Tibial nerve (tissue), 4 donors: ENCODE results near the gene MYBBP1A. TPM values are rescaled to one million over a fixed set of nuclear protein-coding genes. Genes with fewer than 3 reads are reported as not detected.

ENCODE experiments used
- DNase-seq, 2 donors: peaks; one replicate each; pipeline ENCODE4 v3.0.0-alpha.2; 2019; ENCODE audit warnings: low spot score in 2 of 2
- H3K27ac ChIP-seq, 4 donors: fragments of 200-600 bp; sonication (generic) in 3 of 4; one replicate each; pipeline ENCODE4 v1.5.1; 2017 to 2019; ENCODE audit warnings: mild to moderate bottlenecking in 1 of 4
- H3K27me3 ChIP-seq, 2 donors: fragments of 200-600 bp; sonication (generic) in 1 of 2; one replicate each; pipeline versions ENCODE4 v1.5.1 to v1.6.0; 2017 to 2019
- H3K36me3 ChIP-seq, 3 donors: fragments of 200-600 bp; sonication (generic); one replicate each; pipeline ENCODE4 v1.5.1; 2018 to 2019
- H3K4me1 ChIP-seq, 4 donors: fragments of 200-600 bp; sonication (generic) in 3 of 4; one replicate each; pipeline ENCODE4 v1.5.1; 2017 to 2019
- H3K4me3 ChIP-seq, 4 donors: fragments of 200-600 bp; sonication (generic) in 3 of 4; one replicate each; pipeline ENCODE4 v1.5.1; 2017 to 2019; ENCODE audit warnings: mild to moderate bottlenecking in 1 of 4, moderate library complexity in 1 of 4
- H3K9me3 ChIP-seq, 4 donors: fragments of 200-600 bp; sonication (generic) in 3 of 4; one replicate each; pipeline ENCODE4 v1.5.1; 2017 to 2019
- CTCF ChIP-seq, 5 experiments: fragments of 200-600 bp in 3 of 5; fragments of 450-650 bp in 2 of 5; sonication (generic) in 3 of 5; IDR thresholded peaks; one replicate each; pipeline ENCODE4 v1.5.1; 2016 to 2019; ENCODE audit warnings: antibody characterized with exemption in 5 of 5, mild to moderate bottlenecking in 3 of 5, moderate library complexity in 2 of 5
- EP300 ChIP-seq, 2 donors: sonication (generic); formaldehyde crosslinking; IDR thresholded peaks; one replicate each; pipeline ENCODE4 v1.6.1; 2017; ENCODE audit warnings: antibody characterized with exemption in 2 of 2, mild to moderate bottlenecking in 1 of 2
- POLR2A ChIP-seq, 2 donors: fragments of 450-650 bp; IDR thresholded peaks; one replicate each; pipeline ENCODE4 v1.6.1; 2017; ENCODE audit warnings: antibody characterized with exemption in 2 of 2, mild to moderate bottlenecking in 2 of 2, moderate library complexity in 2 of 2
- WGBS, 2 donors: methylation state at CpG; one replicate each; pipeline ENCODE4 v1.1.5; 2018; 5-methylcytosine and 5-hydroxymethylcytosine counted together
- total RNA-seq, 4 donors: library from RNA; depleted of rRNA; stranded (reverse); fragments of >200 nt; gene quantifications; one replicate each; pipeline ENCODE4 v1.1.0, GENCODE V29; 2016

Gene MYBBP1A
- total RNA-seq, 4 donors from 2014 or later, result 53.8 to 119 (median 54.4) TPM

GRCh38 chr17:4529533-4530152 lies 25.5 kb downstream of the MYBBP1A start:
- TF ChIP-seq EP300 (IDR thresholded peaks at IDR 0.05), result no peak
- TF ChIP-seq CTCF (IDR thresholded peaks at IDR 0.05), result no peak
- TF ChIP-seq POLR2A (IDR thresholded peaks at IDR 0.05), result no peak
- Histone ChIP-seq H3K27me3 (no peaks in the 10 kb centered on the region), H3K4me1 (peaks cover 0 to 39% (median 18%) of the 10 kb centered on the region in 4 donors), H3K36me3 (no peaks in the 10 kb centered on the region), H3K27ac (peak overlapping the region in 1 of 4 donors; percentile 88), H3K4me3 (no peak overlapping the region), H3K9me3 (no peaks in the 10 kb centered on the region)
- no peak for DNase-seq
- 71 to 75% methylated on average over 12 to 13 of the region's 13 CpGs for WGBS, 2 donors

DNA sequence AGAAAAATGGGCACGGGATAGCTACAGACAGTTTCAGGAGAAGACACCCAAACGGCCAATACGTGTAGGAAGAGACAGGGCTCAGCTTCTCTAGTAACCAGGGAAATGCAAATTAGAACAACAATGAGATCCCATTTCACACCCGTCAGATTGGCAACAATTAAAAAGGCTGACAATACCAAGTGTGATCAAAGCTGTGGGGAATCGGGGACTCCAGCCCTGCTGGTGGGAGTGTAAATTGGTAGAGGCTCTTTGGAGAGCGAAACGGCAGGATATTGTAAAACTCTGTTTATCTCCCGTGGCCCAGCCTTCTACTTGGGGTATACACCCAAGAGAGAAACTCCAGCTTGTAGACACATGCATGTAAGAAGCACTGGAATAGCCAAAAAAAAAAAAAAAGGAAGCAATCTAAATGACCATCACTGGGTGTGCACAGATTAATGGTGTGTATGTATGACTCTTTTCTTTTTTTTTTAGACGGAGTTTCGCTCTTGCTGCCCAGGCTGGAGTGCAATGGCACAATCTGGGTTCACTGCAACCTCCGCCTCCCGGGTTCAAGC lies 27.5 kb downstream of the MYBBP1A start:
- no peak for DNase-seq
- H3K9me3 ChIP-seq, result no peaks in the 10 kb centered on the region
- H3K27me3 ChIP-seq, result no peaks in the 10 kb centered on the region
- H3K27ac ChIP-seq, result no peak overlapping the region
- TF ChIP-seq CTCF (IDR thresholded peaks at IDR 0.05) (no peak), POLR2A (IDR thresholded peaks at IDR 0.05) (no peak), EP300 (IDR thresholded peaks at IDR 0.05) (no peak)
- H3K4me1 ChIP-seq, result peaks cover 0 to 21% (median 0%) of the 10 kb centered on the region in 4 donors
- H3K4me3 ChIP-seq, result no peak overlapping the region
- 58 to 64% methylated on average over 12 of the region's 12 CpGs for WGBS, 2 donors
- H3K36me3 ChIP-seq, result no peaks in the 10 kb centered on the region

- Histone ChIP-seq H3K4me1 (peaks cover 0 to 21% (median 0%) of the 10 kb centered on the region in 4 donors), H3K9me3 (no peaks in the 10 kb centered on the region), H3K27me3 (no peaks in the 10 kb centered on the region), H3K36me3 (no peaks in the 10 kb centered on the region), H3K27ac (no peak overlapping the region), H3K4me3 (no peak overlapping the region)
- 51 to 53% methylated on average over 1 of the region's 1 CpG for WGBS, 2 donors
- TF ChIP-seq POLR2A (IDR thresholded peaks at IDR 0.05), result no peak
- TF ChIP-seq CTCF (IDR thresholded peaks at IDR 0.05), result no peak
- no peak for TF ChIP-seq EP300 (IDR thresholded peaks at IDR 0.05)
- DNase-seq, result no peak
These were observed 28.1 kb downstream of the MYBBP1A start for GRCh38 chr17:4527134-4527533.

GRCh38 chr17:4525691-4526397 lies 29.3 kb downstream of the MYBBP1A start:
- no peaks in the 10 kb centered on the region for H3K9me3 ChIP-seq
- H3K4me3 ChIP-seq, result no peak overlapping the region
- no peak for DNase-seq
- peaks cover 0 to 23% (median 0%) of the 10 kb centered on the region in 4 donors for H3K4me1 ChIP-seq
- no peak for TF ChIP-seq POLR2A (IDR thresholded peaks at IDR 0.05)
- no peak for TF ChIP-seq CTCF (IDR thresholded peaks at IDR 0.05)
- TF ChIP-seq EP300 (IDR thresholded peaks at IDR 0.05), result no peak
- H3K36me3 ChIP-seq, result no peaks in the 10 kb centered on the region
- H3K27me3 ChIP-seq, result no peaks in the 10 kb centered on the region
- 83 to 95% methylated on average over 11 of the region's 11 CpGs for WGBS, 2 donors
- no peak overlapping the region for H3K27ac ChIP-seq

GRCh38 chr17:4523946-4524345 lies 31.2 kb downstream of the MYBBP1A start:
- H3K9me3 ChIP-seq, result no peaks in the 10 kb centered on the region
- DNase-seq, result no peak
- H3K36me3 ChIP-seq, result no peaks in the 10 kb centered on the region
- H3K4me1 ChIP-seq, result peaks cover 0 to 29% (median 0%) of the 10 kb centered on the region in 4 donors
- no peak overlapping the region for H3K4me3 ChIP-seq
- TF ChIP-seq CTCF (IDR thresholded peaks at IDR 0.05), result no peak
- no peak for TF ChIP-seq POLR2A (IDR thresholded peaks at IDR 0.05)
- H3K27ac ChIP-seq, result no peak overlapping the region
- H3K27me3 ChIP-seq, result no peaks in the 10 kb centered on the region
- WGBS, 2 donors, result 81 to 92% methylated on average over 8 of the region's 8 CpGs
